Measurements from ENCODE around the gene PTPN23.

The PTPN23 gene, protein sequence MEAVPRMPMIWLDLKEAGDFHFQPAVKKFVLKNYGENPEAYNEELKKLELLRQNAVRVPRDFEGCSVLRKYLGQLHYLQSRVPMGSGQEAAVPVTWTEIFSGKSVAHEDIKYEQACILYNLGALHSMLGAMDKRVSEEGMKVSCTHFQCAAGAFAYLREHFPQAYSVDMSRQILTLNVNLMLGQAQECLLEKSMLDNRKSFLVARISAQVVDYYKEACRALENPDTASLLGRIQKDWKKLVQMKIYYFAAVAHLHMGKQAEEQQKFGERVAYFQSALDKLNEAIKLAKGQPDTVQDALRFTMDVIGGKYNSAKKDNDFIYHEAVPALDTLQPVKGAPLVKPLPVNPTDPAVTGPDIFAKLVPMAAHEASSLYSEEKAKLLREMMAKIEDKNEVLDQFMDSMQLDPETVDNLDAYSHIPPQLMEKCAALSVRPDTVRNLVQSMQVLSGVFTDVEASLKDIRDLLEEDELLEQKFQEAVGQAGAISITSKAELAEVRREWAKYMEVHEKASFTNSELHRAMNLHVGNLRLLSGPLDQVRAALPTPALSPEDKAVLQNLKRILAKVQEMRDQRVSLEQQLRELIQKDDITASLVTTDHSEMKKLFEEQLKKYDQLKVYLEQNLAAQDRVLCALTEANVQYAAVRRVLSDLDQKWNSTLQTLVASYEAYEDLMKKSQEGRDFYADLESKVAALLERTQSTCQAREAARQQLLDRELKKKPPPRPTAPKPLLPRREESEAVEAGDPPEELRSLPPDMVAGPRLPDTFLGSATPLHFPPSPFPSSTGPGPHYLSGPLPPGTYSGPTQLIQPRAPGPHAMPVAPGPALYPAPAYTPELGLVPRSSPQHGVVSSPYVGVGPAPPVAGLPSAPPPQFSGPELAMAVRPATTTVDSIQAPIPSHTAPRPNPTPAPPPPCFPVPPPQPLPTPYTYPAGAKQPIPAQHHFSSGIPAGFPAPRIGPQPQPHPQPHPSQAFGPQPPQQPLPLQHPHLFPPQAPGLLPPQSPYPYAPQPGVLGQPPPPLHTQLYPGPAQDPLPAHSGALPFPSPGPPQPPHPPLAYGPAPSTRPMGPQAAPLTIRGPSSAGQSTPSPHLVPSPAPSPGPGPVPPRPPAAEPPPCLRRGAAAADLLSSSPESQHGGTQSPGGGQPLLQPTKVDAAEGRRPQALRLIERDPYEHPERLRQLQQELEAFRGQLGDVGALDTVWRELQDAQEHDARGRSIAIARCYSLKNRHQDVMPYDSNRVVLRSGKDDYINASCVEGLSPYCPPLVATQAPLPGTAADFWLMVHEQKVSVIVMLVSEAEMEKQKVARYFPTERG (N-terminal part only)

DNA sequence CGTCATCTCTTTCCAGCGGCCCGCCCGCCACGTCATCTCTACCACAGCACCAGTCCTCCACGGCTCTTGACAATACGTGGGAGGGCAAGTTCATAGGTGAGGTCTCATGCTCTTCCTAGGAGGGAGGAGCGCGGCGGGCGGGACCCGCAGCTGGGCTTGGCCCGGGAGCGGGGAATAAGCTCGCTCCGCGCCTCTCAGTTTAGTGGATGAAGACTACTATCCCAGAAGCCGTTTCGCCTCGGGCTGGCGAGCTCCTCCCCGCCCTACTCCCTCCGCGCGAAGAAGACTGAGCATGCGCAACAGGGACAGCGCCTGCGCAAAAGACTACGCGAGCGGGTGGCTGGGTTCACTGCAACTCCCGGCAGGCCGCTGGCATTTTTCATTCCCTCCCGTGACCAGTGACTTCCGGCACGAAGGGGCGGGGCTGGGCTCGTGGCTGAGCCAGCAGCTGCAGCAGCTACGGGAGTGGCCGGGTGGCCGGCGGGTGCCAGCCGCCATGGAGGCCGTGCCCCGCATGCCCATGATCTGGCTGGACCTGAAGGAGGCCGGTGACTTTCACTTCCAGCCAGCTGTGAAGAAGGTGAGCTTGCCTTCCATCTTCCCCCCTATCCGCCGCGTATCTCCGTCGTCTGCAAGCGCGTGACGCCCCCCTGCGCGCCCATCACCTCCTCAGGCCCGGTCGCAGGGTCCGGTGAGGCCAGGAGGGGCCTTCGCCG lies at the start of gene PTPN23:
Gene PTPN23, plus strand, starts transcription at position 421 of the 716 bp plus-strand sequence. Its CDS starts 76 bp downstream, at position 497.
- DNase-seq (ENCODE audit: low spot score): peak; percentile 99
- Mint-ChIP-seq H3K36me3 (ENCODE audit: low read depth) (peaks cover 12% of the 10 kb centered on the region), H3K4me3 (peak within 1 kb of the TSS; percentile 99), H3K9me3 (no peaks in the 10 kb centered on the region), H3K27me3 (ENCODE audit: low read depth) (no peaks in the 10 kb centered on the region), H3K27ac (peak within 1 kb of the TSS; percentile 100), H3K4me1 (ENCODE audit: low read depth) (peaks cover 26% of the 10 kb centered on the region)

DNA sequence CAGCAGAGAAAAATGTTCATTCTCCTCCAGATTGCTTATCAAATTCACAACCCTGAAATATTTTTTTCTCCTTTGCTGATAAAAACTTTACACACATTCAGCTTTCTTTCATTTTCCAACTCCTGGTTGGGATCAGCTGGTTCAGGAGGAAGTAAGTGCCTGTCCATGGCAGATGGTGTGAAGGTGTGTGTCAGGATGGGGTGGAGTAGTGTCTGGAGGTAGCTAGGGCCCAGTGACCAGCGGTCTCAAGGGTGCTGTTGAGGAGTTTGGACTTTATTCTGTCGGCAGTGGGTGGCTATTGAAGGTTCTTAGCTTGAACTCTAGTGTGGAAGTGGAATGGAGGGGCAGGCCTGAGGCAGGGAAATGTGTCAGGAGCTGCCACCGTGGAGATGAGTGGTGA lies 46.9 kb upstream of the PTPN23 start:
- no peaks in the 10 kb centered on the region for H3K4me1 Mint-ChIP-seq (ENCODE audit: low read depth)
- H3K27me3 Mint-ChIP-seq (ENCODE audit: low read depth): no peaks in the 10 kb centered on the region
- no peak for DNase-seq (ENCODE audit: low spot score)
- no peaks in the 10 kb centered on the region for H3K9me3 Mint-ChIP-seq
- H3K27ac Mint-ChIP-seq: no peak overlapping the region
- H3K36me3 Mint-ChIP-seq (ENCODE audit: low read depth): peaks cover 40% of the 10 kb centered on the region
- no peak overlapping the region for H3K4me3 Mint-ChIP-seq

DNA sequence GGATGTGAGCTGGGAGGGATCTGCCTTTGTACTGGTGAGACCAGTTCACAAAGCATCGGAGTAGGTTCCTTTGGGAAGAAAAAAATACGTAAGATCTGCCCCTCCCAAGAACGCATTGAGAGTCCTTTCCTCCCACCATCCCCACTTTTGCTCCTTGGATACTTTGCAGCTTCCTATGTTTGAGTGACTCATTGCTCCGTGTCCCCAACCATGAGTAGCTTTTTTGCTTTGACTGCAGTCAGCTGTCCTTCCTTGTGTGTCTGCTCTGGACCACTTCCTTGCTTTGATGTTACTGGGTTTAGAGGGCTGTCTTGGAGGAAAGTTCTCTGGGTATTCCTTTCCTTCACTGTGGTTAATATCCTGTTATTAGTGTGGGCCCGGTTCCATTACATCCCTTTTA lies 43.2 kb upstream of the PTPN23 start:
- Mint-ChIP-seq H3K4me3 (no peak overlapping the region), H3K9me3 (no peaks in the 10 kb centered on the region), H3K4me1 (ENCODE audit: low read depth) (no peaks in the 10 kb centered on the region), H3K27me3 (ENCODE audit: low read depth) (no peaks in the 10 kb centered on the region), H3K36me3 (ENCODE audit: low read depth) (peaks cover 37% of the 10 kb centered on the region), H3K27ac (no peak overlapping the region)
- DNase-seq (ENCODE audit: low spot score): no peak

DNA sequence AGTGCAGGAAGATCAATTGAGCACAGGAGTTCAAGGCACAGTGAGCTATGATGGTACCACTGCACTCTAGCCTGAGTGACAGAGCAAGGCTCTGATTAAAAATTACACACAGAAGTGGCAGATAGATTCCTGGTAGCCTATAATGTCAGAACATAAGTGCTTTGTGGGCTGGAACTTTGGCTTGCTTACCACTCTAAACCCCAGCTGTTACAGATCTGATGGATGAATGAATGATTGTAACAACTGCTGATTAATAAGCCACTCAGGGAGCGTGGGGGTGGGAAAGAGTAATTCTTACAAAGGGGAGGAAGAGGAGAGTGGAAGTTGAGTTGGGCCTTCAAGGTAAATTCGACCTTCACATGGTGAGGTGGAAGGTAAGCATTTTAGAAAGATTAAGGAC lies 40.9 kb upstream of the PTPN23 start:
- Mint-ChIP-seq H3K9me3 (no peaks in the 10 kb centered on the region), H3K27ac (no peak overlapping the region), H3K36me3 (ENCODE audit: low read depth) (peaks cover 33% of the 10 kb centered on the region), H3K4me1 (ENCODE audit: low read depth) (no peaks in the 10 kb centered on the region), H3K4me3 (no peak overlapping the region), H3K27me3 (ENCODE audit: low read depth) (no peaks in the 10 kb centered on the region)
- DNase-seq (ENCODE audit: low spot score): no peak

DNA sequence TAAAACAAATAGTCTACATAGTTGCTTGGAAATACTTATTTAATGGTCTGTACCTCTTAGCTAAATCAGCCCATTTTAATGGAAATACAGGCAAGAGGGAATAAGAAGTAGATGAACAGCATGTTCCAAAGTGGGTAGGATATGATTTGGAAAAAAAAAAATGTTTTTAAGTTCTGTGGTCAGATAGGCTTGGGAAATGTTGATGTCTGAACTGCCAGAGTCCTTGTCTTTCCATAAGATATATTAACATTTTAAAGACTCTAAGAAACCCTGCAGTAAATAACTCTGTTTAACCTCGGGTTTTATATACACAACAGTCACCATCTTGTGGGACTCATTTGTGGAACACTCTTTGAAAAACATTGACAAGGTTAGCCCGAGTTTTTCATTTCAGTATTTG lies 40.0 kb upstream of the PTPN23 start:
- DNase-seq (ENCODE audit: low spot score): no peak
- Mint-ChIP-seq H3K27ac (no peak overlapping the region), H3K9me3 (no peaks in the 10 kb centered on the region), H3K27me3 (ENCODE audit: low read depth) (no peaks in the 10 kb centered on the region), H3K36me3 (ENCODE audit: low read depth) (peaks cover 35% of the 10 kb centered on the region), H3K4me3 (no peak overlapping the region), H3K4me1 (ENCODE audit: low read depth) (no peaks in the 10 kb centered on the region)

DNA sequence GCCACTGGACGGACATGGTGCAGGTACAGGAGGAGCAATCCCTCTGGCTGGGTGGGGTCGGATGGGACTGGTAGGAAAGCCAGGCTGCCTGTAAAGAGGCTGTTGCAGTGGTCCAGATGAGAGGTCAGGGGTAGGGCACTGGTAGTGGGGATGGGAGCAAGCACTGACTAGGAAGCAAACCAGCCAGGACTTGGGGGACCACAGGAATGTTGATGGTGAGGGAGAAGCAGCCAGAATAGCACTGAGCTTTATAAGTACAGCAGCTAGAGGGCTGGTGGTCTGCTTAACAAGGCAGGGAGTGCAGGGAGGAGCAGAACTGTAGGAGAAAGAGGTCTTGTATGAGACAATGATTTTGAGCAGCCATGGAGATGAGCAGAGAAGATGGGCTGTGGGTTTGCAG lies 38.7 kb upstream of the PTPN23 start:
- Mint-ChIP-seq H3K36me3 (ENCODE audit: low read depth) (peaks cover 25% of the 10 kb centered on the region), H3K9me3 (no peaks in the 10 kb centered on the region), H3K4me1 (ENCODE audit: low read depth) (no peaks in the 10 kb centered on the region), H3K27me3 (ENCODE audit: low read depth) (no peaks in the 10 kb centered on the region), H3K4me3 (no peak overlapping the region), H3K27ac (no peak overlapping the region)
- DNase-seq (ENCODE audit: low spot score): no peak

DNA sequence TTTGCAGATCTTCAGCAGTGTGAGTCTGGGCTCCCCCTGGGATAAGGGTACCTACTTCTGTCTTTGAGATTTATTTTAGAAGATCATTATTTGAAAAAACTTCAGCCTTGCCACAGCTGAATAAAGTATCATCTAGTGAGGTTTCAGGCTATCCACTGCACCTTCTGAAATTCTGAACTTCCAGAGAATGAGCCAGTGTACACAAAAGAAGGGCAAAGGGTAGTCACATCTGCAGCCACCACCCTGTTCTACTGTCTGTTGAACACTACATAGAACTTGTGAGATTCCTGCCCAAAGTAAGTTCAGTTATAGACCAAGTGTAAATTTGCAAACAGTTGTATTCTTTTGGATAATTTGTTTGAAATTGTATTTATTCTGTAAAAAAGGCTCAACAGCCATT lies 38.0 kb upstream of the PTPN23 start:
- no peak for DNase-seq (ENCODE audit: low spot score)
- Mint-ChIP-seq H3K27me3 (ENCODE audit: low read depth) (no peaks in the 10 kb centered on the region), H3K4me1 (ENCODE audit: low read depth) (no peaks in the 10 kb centered on the region), H3K9me3 (no peaks in the 10 kb centered on the region), H3K27ac (no peak overlapping the region), H3K4me3 (no peak overlapping the region), H3K36me3 (ENCODE audit: low read depth) (peaks cover 23% of the 10 kb centered on the region)

DNA sequence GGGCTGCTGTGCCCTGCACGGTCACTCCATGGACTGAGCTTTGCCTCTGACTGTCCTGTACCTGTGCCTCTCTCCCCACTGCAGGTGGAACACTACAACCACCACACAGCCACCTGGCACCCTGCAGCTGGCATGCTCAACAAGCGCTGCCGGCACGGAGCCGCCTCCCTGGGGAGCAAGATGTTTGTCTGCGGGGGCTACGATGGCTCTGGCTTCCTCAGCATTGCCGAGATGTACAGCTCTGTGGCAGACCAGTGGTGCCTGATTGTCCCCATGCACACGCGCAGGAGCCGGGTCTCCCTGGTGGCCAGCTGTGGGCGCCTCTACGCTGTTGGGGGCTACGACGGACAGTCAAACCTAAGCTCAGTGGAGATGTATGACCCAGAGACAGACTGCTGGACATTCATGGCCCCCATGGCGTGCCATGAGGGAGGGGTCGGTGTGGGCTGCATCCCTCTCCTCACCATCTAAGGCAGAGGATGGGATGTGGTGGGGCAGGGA lies 37.3 kb upstream of the PTPN23 start:
- peaks cover 17% of the 10 kb centered on the region for H3K36me3 Mint-ChIP-seq (ENCODE audit: low read depth)
- H3K27ac Mint-ChIP-seq: no peak overlapping the region
- no peaks in the 10 kb centered on the region for H3K27me3 Mint-ChIP-seq (ENCODE audit: low read depth)
- DNase-seq (ENCODE audit: low spot score): no peak
- no peaks in the 10 kb centered on the region for H3K9me3 Mint-ChIP-seq
- H3K4me3 Mint-ChIP-seq: no peak overlapping the region
- H3K4me1 Mint-ChIP-seq (ENCODE audit: low read depth): no peaks in the 10 kb centered on the region

DNA sequence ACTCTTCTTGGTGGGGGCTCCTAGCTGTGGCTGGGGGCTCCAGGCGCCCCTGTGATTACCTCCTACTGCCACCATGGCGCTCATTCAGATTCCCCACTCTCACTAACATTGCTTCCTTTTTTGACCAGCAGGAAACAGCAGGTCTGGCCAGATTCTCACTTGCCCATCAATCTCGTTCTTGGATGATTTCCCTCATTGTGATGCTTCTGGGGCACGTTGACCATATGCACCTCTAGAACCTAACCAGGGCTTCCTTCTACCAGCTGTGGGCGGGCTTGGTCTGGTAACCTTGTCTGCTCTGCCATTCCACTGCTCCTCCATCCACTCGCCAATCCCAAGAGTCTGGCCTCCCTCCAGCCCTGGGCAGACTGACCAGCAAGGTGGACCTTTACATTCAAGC lies 35.9 kb upstream of the PTPN23 start:
- Mint-ChIP-seq H3K4me3 (no peak overlapping the region), H3K27me3 (ENCODE audit: low read depth) (no peaks in the 10 kb centered on the region), H3K27ac (no peak overlapping the region), H3K9me3 (no peaks in the 10 kb centered on the region), H3K4me1 (ENCODE audit: low read depth) (no peaks in the 10 kb centered on the region), H3K36me3 (ENCODE audit: low read depth) (peaks cover 15% of the 10 kb centered on the region)
- DNase-seq (ENCODE audit: low spot score): no peak

DNA sequence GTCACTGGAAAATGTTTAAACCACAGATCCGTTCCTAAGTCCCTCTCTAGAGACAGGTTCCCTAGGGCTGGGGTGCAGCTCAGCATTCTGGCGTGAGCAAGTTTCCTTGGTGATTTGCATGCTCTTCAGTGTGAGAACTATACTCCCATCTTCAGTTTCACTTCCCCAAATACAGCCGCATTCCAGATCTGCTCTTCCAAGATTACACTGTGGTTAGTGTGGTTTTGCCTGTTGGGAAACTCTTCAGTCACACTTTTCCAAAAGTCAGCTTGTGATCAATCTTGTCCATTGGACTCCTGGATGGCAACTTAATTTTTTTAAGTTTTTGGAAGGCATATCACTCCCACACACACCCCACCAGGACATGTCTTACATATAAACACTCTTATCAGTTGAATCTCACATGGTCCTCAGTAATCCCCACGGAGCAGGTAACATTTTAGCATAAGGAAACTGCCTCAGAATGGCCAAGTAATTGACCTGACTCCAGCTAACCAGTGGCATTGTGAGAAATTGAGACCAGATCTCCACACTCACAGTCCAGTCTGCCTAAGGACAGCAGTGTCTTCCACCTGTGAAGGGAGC lies 33.5 kb upstream of the PTPN23 start:
- no peak overlapping the region for H3K4me3 Mint-ChIP-seq
- no peak overlapping the region for H3K27ac Mint-ChIP-seq
- no peak for DNase-seq (ENCODE audit: low spot score)

DNA sequence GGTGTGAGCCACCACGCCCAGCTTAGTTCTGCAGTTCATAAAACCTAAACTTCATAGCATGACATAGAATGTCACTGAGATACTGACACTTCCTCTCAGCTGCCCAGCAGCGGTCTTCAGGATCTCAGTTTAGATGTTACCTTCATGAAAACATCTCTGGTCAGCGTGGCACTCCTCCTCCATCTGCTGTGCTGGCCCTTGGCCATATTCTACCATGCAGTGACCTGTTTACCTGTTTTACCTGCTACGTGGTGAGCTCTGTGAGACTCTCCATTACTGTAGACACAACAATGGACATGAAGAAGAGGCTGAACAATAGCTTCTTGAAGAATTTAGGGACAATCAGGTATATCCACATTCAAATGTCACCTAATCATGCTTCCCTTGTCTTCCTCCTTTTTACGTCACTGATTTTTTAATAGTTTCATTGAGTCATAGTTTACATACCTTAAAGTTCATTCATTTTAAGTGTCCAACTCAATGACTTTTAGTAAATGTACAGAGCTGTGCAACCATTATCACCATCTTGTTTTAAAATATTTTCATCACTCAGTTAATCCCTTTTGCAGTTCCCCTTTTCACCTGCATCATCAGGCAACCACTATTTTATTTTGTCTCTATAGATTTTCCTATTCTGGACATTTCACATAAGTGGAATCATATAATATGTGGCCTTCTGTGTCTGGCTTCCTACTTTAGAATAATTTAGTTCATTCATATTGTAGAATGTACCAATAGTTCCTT lies 32.2 kb upstream of the PTPN23 start:
- Mint-ChIP-seq H3K27ac (no peak overlapping the region), H3K27me3 (ENCODE audit: low read depth) (peaks cover 2% of the 10 kb centered on the region), H3K36me3 (ENCODE audit: low read depth) (peaks cover 8% of the 10 kb centered on the region), H3K9me3 (no peaks in the 10 kb centered on the region), H3K4me3 (no peak overlapping the region), H3K4me1 (ENCODE audit: low read depth) (no peaks in the 10 kb centered on the region)
- DNase-seq (ENCODE audit: low spot score): no peak

More for the DNA sequence above, 33.5 kb upstream of the PTPN23 start:
- H3K36me3 Mint-ChIP-seq (ENCODE audit: low read depth): peaks cover 12% of the 10 kb centered on the region
- H3K27me3 Mint-ChIP-seq (ENCODE audit: low read depth): peaks cover 2% of the 10 kb centered on the region
- H3K9me3 Mint-ChIP-seq: no peaks in the 10 kb centered on the region
- no peaks in the 10 kb centered on the region for H3K4me1 Mint-ChIP-seq (ENCODE audit: low read depth)

DNA sequence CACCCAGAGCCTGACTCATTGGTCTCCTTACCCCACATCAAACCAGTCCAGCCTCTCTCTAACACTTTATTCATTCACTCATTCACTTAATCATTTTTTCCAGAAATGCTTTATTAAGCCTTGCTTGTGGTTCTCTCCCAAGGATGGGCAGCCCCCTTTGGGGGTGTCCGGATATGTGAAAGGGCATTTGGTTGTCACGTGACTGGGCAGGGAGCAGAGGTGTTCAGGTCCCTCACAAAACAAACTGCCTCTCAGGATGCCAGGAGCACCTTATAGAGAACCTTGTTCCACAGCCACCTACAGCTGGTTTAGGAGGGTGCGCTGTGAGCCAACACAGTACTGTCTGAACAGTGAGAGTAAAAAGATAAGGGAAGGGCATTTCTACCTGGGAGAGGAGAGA lies 25.8 kb upstream of the PTPN23 start:
- Mint-ChIP-seq H3K27me3 (ENCODE audit: low read depth) (peaks cover 2% of the 10 kb centered on the region), H3K27ac (no peak overlapping the region), H3K9me3 (peaks cover 14% of the 10 kb centered on the region), H3K36me3 (ENCODE audit: low read depth) (peaks cover under 1% of the 10 kb centered on the region), H3K4me1 (ENCODE audit: low read depth) (no peaks in the 10 kb centered on the region), H3K4me3 (no peak overlapping the region)
- no peak for DNase-seq (ENCODE audit: low spot score)
